Fibroblast of villous mesenchyme (primary cell): Measurements from ENCODE around the gene FOSB. TPM values are rescaled to one million over a fixed set of nuclear protein-coding genes. Genes with fewer than 3 reads are reported as not detected.

Source experiments
- DNase-seq: peaks from one replicate; pipeline ENCODE4 v3.0.0-alpha.2; 2010; ENCODE audit warnings: low read depth
- H3K4me3 ChIP-seq: 2 replicates; pipeline ENCODE4 v1.5.1; 2011; ENCODE audit warnings: low read depth, mild to moderate bottlenecking, low read length
- CTCF ChIP-seq: IDR thresholded peaks from 2 replicates; pipeline ENCODE4 v1.5.1; 2012; ENCODE audit warnings: low read depth, mild to moderate bottlenecking, low read length; ENCODE audit not compliant: insufficient read depth
- total RNA-seq: library from RNA; depleted of rRNA; stranded (reverse); fragments of >200 nt; gene quantifications from 2 replicates; pipeline ENCODE4 v1.2.3, GENCODE V29; 2012

FOSB gene
- total RNA-seq, 1 donor, result 13.0 TPM

- TF ChIP-seq CTCF, result no peak
- DNase-seq, result no peak
- no peak overlapping the region for H3K4me3 ChIP-seq
Measured at GRCh38 chr19:45448425-45448756, 19.4 kb upstream of the FOSB start.

GRCh38 chr19:45448887-45449299 lies 18.9 kb upstream of the FOSB start:
- peak; percentile 47 for DNase-seq

GRCh38 chr19:45450012-45450333 lies 17.8 kb upstream of the FOSB start:
- peak overlapping the region; percentile 62 for H3K4me3 ChIP-seq
- no peak for TF ChIP-seq CTCF
- DNase-seq, result no peak

More at GRCh38 chr19:45448887-45449299, 18.9 kb upstream of the FOSB start:
- H3K4me3 ChIP-seq, result no peak overlapping the region
- no peak for TF ChIP-seq CTCF

GRCh38 chr19:45451131-45451849 lies 16.5 kb upstream of the FOSB start:
- TF ChIP-seq CTCF, result no peak
- DNase-seq, result peak; percentile 67
- peak overlapping the region; percentile 79 for H3K4me3 ChIP-seq

- no peak for DNase-seq
- no peak for TF ChIP-seq CTCF
- H3K4me3 ChIP-seq, result no peak overlapping the region
Measured at GRCh38 chr19:45451850-45452387, 15.9 kb upstream of the FOSB start.

- no peak for TF ChIP-seq CTCF
- DNase-seq, result peak; percentile 99
- peak overlapping the region; percentile 40 for H3K4me3 ChIP-seq
Measured at GRCh38 chr19:45455707-45456499, 11.9 kb upstream of the FOSB start.
